ENCODE data around the gene DIAPH2. TPM values are rescaled to one million over a fixed set of nuclear protein-coding genes. Genes with fewer than 3 reads are reported as not detected.

Gene DIAPH2
- total and polyA plus RNA-seq, 2 experiments from 2014 or later: 16.2 to 56.6 TPM

- no peaks in the 10 kb centered on the region for H4K20me1 ChIP-seq (replicated peaks; ENCODE audit: insufficient read depth)
- DNase-seq (ENCODE audit: low spot score): no peak
- no peak overlapping the region for H3K4me3 ChIP-seq
- TF ChIP-seq ZNF462 (CRISPR knock-in tag; IDR thresholded peaks at IDR 0.05) (no peak), EZH2 (IDR thresholded peaks at IDR 0.05; ENCODE audit: low read depth, unreplicated experiment) (no peak), STAT1 (IDR thresholded peaks at IDR 0.05; ENCODE audit: unreplicated experiment) (no peak), CREB1 (CRISPR knock-in tag; IDR thresholded peaks at IDR 0.05; ENCODE audit: low read depth) (no peak), ZNF331 (CRISPR knock-in tag; IDR thresholded peaks at IDR 0.05; ENCODE audit: low read depth) (no peak), POLR2AphosphoS5 (IDR thresholded peaks at IDR 0.05; ENCODE audit: low read depth) (no peak), ETS1 (IDR thresholded peaks at IDR 0.05) (no peak), NANOG (IDR thresholded peaks at IDR 0.05; ENCODE audit: borderline replicate concordance) (no peak), REST (IDR thresholded peaks at IDR 0.05; ENCODE audit: unreplicated experiment) (no peak), ZNF114 (CRISPR knock-in tag; IDR thresholded peaks at IDR 0.05) (no peak), EZH2phosphoT487 (IDR thresholded peaks at IDR 0.05; ENCODE audit: unreplicated experiment) (no peak), JUNB (IDR thresholded peaks at IDR 0.05; ENCODE audit: unreplicated experiment) (no peak), CTCF (conservative IDR thresholded peaks at IDR 0.05; ENCODE audit: low read depth in 2 of 2) (no peak)
- Mint-ChIP-seq H3K9me3 (no peaks in the 10 kb centered on the region), H3K4me3 (no peak overlapping the region), H3K4me1 (peaks cover 5% of the 10 kb centered on the region; the same call in 2 of the 3 replicates), H3K27ac (no peak overlapping the region), H3K36me3 (ENCODE audit: low read depth) (no peaks in the 10 kb centered on the region), H3K27me3 (ENCODE audit: insufficient read depth, low read depth, poor library complexity) (no peaks in the 10 kb centered on the region)
- no peaks in the 10 kb centered on the region for H3K27me3 ChIP-seq (ENCODE audit: insufficient read depth)
- H3K36me3 ChIP-seq (ENCODE audit: insufficient read depth): no peaks in the 10 kb centered on the region
- no peaks in the 10 kb centered on the region; the same call in 1 of the 2 replicates for H3K4me1 ChIP-seq (ENCODE audit: insufficient read depth)
- no peak overlapping the region for H3K27ac ChIP-seq (ENCODE audit: low read depth)
- H2AFZ ChIP-seq: no peak overlapping the region
- no peaks in the 10 kb centered on the region for H3F3A ChIP-seq (replicated peaks; ENCODE audit: low read depth)
- no peaks in the 10 kb centered on the region for H3K9me2 ChIP-seq (ENCODE audit: insufficient read depth)
- H3K79me2 ChIP-seq (replicated peaks; ENCODE audit: insufficient read depth): no peaks in the 10 kb centered on the region
- H3K4me2 ChIP-seq: no peak overlapping the region
- ATAC-seq: no peak
Observed at GRCh38 chrX:97046867-97047266, 362.2 kb downstream of the DIAPH2 start.

Measured in GM23338 (cell line).